Keratinocyte (primary cell): ENCODE data around the gene ITGB6. TPM values are rescaled to one million over a fixed set of nuclear protein-coding genes. Genes with fewer than 3 reads are reported as not detected.

ENCODE experiments used
- DNase-seq: peaks from one replicate; pipeline ENCODE4 v3.0.0-alpha.2; 2011; ENCODE audit warnings: low read depth, missing footprints, low spot score
- FAIRE-seq: peaks from 2 replicates; lab custom pipeline; 2011; peaks lifted over from hg19 to GRCh38; lab: Jason Lieb, UNC
- H2AFZ ChIP-seq: 2 replicates; pipeline ENCODE4 v1.6.0; 2012; ENCODE audit warnings: low read length, control low read depth, inconsistent platforms; ENCODE audit not compliant: control insufficient read depth
- H3K27ac ChIP-seq: 2 replicates; pipeline ENCODE4 v1.5.1; 2011; ENCODE audit warnings: low read length; ENCODE audit not compliant: control insufficient read depth, insufficient read depth
- H3K27me3 ChIP-seq: 3 replicates; pipeline ENCODE4 v1.6.0; 2011; ENCODE audit warnings: low read length; ENCODE audit not compliant: control insufficient read depth, insufficient read depth; ENCODE audit errors: extremely low read depth
- H3K36me3 ChIP-seq, 2 experiments: 2 replicates in 1 of 2; 3 replicates in 1 of 2; pipeline ENCODE4 v1.5.1; 2011; ENCODE audit warnings: low read length in 2 of 2, mild to moderate bottlenecking in 1 of 2; ENCODE audit not compliant: control insufficient read depth in 2 of 2, insufficient read depth in 2 of 2; ENCODE audit errors: extremely low read depth in 1 of 2
- H3K4me1 ChIP-seq: 3 replicates; pipeline ENCODE4 v1.5.1; 2011; ENCODE audit warnings: low read length; ENCODE audit not compliant: control insufficient read depth, insufficient read depth; ENCODE audit errors: extremely low read depth
- H3K4me2 ChIP-seq: 3 replicates; pipeline ENCODE4 v1.6.0; 2011; ENCODE audit warnings: low read depth, low read length; ENCODE audit not compliant: control insufficient read depth, insufficient read depth; ENCODE audit errors: extremely low read depth
- H3K4me3 ChIP-seq, 3 experiments: fragments of 200-600 bp in 1 of 3; sonication (generic) in 1 of 3; 2 replicates in 2 of 3; 3 replicates in 1 of 3; pipeline ENCODE4 v1.5.1; 2011 to 2016; ENCODE audit warnings: low read length in 3 of 3, mild to moderate bottlenecking in 3 of 3, control low read depth in 2 of 3, inconsistent platforms in 1 of 3, low read depth in 1 of 3, mixed read lengths in 1 of 3, mixed run types in 1 of 3, moderate library complexity in 1 of 3; ENCODE audit not compliant: control insufficient read depth in 2 of 3, insufficient read depth in 2 of 3; ENCODE audit errors: extremely low read depth in 1 of 3
- H3K79me2 ChIP-seq: 2 replicates; pipeline ENCODE4 v1.6.0; 2012; ENCODE audit warnings: low read length; ENCODE audit not compliant: control insufficient read depth, insufficient read depth
- H3K9ac ChIP-seq: 3 replicates; pipeline ENCODE4 v1.6.0; 2011; ENCODE audit warnings: low read length; ENCODE audit not compliant: control insufficient read depth, insufficient read depth; ENCODE audit errors: extremely low read depth
- H3K9me1 ChIP-seq: 3 replicates; pipeline ENCODE4 v1.6.0; 2011; ENCODE audit warnings: low read length; ENCODE audit not compliant: control insufficient read depth, insufficient read depth; ENCODE audit errors: extremely low read depth
- H3K9me3 ChIP-seq: 2 replicates; pipeline ENCODE4 v1.5.1; 2012; ENCODE audit warnings: low read depth, low read length; ENCODE audit not compliant: control insufficient read depth
- H4K20me1 ChIP-seq: 3 replicates; pipeline ENCODE4 v1.6.0; 2011; ENCODE audit warnings: low read length; ENCODE audit not compliant: control insufficient read depth, insufficient read depth; ENCODE audit errors: extremely low read depth
- EZH2 ChIP-seq: IDR thresholded peaks from one replicate; pipeline ENCODE4 v1.6.1; 2012; ENCODE audit warnings: inconsistent platforms, mild to moderate bottlenecking, low read length, moderate library complexity
- dilution Hi-C: fragments of 300-500 bp; cut with MboI; formaldehyde crosslinking; loops from one replicate; pipeline ENCODE4 v1.7.0; 2020; ENCODE audit warnings: low sequenced_read_pairs; ENCODE audit not compliant: extremely low pct_ligation_motif_present
- polyA plus RNA-seq, 5 experiments: library from polyadenylated mRNA; depleted of rRNA in 3 of 5; stranded (reverse) in 3 of 5; stranded (forward) in 1 of 5; unstranded in 1 of 5; fragments of >200 nt; gene quantifications; 1 replicate in 1 of 5; 2 replicates in 3 of 5; 3 replicates in 1 of 5; pipeline versions ENCODE4 v1.2.1 to v1.2.3, GENCODE V29; 2011 to 2012; ENCODE audit warnings: missing spikeins in 2 of 5, low read depth in 1 of 5, low replicate concordance in 1 of 5
- TF ChIP-seq, protein P1 (sequence below), 3 experiments: IDR thresholded peaks in 1 of 3; conservative IDR thresholded peaks in 1 of 3; optimal IDR thresholded peaks in 1 of 3; 2 replicates in 2 of 3; 3 replicates in 1 of 3; pipeline versions ENCODE3 to v1.5.1; 2011; ENCODE audit warnings: low read length in 3 of 3, mild to moderate bottlenecking in 3 of 3, moderate library complexity in 2 of 3, control low read depth in 1 of 3, inconsistent platforms in 1 of 3; ENCODE audit not compliant: insufficient read depth in 2 of 3; ENCODE audit errors: extremely low read depth in 1 of 3

Gene ITGB6
- polyA plus RNA-seq, 1 donor (not counting 4 experiments of a cell fraction or from before 2014, with no cell fraction given), result 183 TPM

DNA sequence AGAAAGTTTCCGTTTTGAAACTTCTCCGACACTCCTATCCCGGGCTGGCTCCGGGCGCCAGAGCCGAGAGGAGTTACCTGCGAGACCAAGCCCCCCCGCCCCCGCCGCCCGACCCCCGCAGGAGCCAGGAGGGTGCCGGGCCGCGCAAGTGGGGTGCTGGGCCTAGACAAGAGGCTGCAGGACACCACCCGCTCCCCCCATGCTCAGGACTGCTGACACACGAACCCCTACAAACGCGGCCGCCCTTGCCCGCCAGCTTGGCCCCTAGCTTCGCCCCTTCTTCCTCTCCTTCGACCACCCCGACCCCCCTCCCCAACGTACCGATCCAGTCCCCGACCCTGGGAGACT lies 138.2 kb downstream of the ITGB6 start:
- Histone ChIP-seq H3K9me1 (no peaks in the 10 kb centered on the region), H3K27me3 (no peaks in the 10 kb centered on the region), H3K79me2 (peaks cover 4% of the 10 kb centered on the region), H3K4me2 (peak overlapping the region; percentile 94), H3K27ac (no peak overlapping the region), H3K4me3 (peak overlapping the region; percentile 80 to 83 (median 81)), H2AFZ (peak overlapping the region; percentile 98), H3K9me3 (no peaks in the 10 kb centered on the region), H3K4me1 (peaks cover 19% of the 10 kb centered on the region), H3K36me3 (peaks cover 0 to 2% of the 10 kb centered on the region in 2 experiments), H3K9ac (peak overlapping the region; percentile 74), H4K20me1 (no peaks in the 10 kb centered on the region)
- dilution Hi-C loops, result no loop called here
- TF ChIP-seq EZH2, result no peak
- TF ChIP-seq, protein P1, sequence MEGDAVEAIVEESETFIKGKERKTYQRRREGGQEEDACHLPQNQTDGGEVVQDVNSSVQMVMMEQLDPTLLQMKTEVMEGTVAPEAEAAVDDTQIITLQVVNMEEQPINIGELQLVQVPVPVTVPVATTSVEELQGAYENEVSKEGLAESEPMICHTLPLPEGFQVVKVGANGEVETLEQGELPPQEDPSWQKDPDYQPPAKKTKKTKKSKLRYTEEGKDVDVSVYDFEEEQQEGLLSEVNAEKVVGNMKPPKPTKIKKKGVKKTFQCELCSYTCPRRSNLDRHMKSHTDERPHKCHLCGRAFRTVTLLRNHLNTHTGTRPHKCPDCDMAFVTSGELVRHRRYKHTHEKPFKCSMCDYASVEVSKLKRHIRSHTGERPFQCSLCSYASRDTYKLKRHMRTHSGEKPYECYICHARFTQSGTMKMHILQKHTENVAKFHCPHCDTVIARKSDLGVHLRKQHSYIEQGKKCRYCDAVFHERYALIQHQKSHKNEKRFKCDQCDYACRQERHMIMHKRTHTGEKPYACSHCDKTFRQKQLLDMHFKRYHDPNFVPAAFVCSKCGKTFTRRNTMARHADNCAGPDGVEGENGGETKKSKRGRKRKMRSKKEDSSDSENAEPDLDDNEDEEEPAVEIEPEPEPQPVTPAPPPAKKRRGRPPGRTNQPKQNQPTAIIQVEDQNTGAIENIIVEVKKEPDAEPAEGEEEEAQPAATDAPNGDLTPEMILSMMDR (optimal IDR thresholded peaks at IDR 0.05 in 1 of 3, IDR thresholded peaks at IDR 0.05 in 1 of 3, conservative IDR thresholded peaks at IDR 0.05 in 1 of 3; ENCODE audit: extremely low read depth in 1 of 3, insufficient read depth in 2 of 3, low read length in 3 of 3), result no peak
- FAIRE-seq (no peak), DNase-seq (no peak)

DNA sequence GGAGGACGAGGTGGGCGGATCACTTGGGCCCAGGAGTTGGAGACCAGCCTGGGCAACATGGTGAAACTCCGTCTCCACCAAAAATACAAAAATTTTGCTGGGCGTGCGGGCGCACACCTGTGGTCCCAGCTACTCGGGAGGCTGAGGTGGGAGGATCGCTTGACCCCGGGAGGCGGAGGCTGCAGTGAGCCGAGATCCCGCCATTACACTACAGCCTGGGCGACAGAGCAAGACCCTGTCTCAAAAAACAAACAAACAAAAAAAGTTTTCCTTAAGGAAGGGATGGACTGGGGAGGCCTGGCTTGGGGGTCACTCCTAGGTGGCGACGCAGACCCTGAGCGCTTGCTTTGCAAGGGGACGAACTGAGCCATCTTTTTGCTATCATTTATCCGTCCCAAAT lies 138.5 kb downstream of the ITGB6 start:
- H3K9ac ChIP-seq, result peak overlapping the region; percentile 74
- FAIRE-seq, result no peak
- no peaks in the 10 kb centered on the region for H3K9me3 ChIP-seq
- H3K4me3 ChIP-seq, result peak overlapping the region; percentile 80 to 83 (median 81)
- no peaks in the 10 kb centered on the region for H3K27me3 ChIP-seq
- H2AFZ ChIP-seq, result peak overlapping the region; percentile 57
- dilution Hi-C loops, result no loop called here
- H3K27ac ChIP-seq, result no peak overlapping the region
- no peaks in the 10 kb centered on the region for H4K20me1 ChIP-seq
- H3K4me1 ChIP-seq, result peaks cover 19% of the 10 kb centered on the region
- TF ChIP-seq EZH2, result no peak
- TF ChIP-seq, protein P1 (optimal IDR thresholded peaks at IDR 0.05 in 1 of 3, IDR thresholded peaks at IDR 0.05 in 1 of 3, conservative IDR thresholded peaks at IDR 0.05 in 1 of 3; ENCODE audit: extremely low read depth in 1 of 3, insufficient read depth in 2 of 3, low read length in 3 of 3), result no peak
- no peak for DNase-seq
- H3K79me2 ChIP-seq, result peaks cover 4% of the 10 kb centered on the region
- peak overlapping the region; percentile 94 for H3K4me2 ChIP-seq
- H3K9me1 ChIP-seq, result no peaks in the 10 kb centered on the region
- H3K36me3 ChIP-seq, result peaks cover 0 to 3% of the 10 kb centered on the region in 2 experiments
